Common myeloid progenitor, CD34-positive (primary cell): ENCODE measurements around the gene SMIM9. TPM values are rescaled to one million over a fixed set of nuclear protein-coding genes. Genes with fewer than 3 reads are reported as not detected.
"Not testable (repeated sequence)": the region's sequence is repeated elsewhere in the genome, so short reads cannot be mapped to it uniquely, and the experiment has no call there.

Experiments
- CTCF ChIA-PET: fragments of 350-600 bp; sonication (Branson Sonifier 250); formaldehyde crosslinking; loops from one replicate; lab custom pipeline; 2021; ENCODE audit warnings: antibody characterized with exemption; lab: Charles Lee
- POLR2A ChIA-PET: fragments of 350-600 bp; sonication (Branson Sonifier 250); formaldehyde crosslinking; loops from one replicate; lab custom pipeline; 2021; ENCODE audit warnings: antibody characterized with exemption; lab: Charles Lee
- DNase-seq, 3 donors: peaks; one replicate each; pipeline versions ENCODE4 v3.0.0 to v3.0.0-alpha.2; 2013
- H3K27ac ChIP-seq, 2 experiments: 1 replicate in 1 of 2; 2 replicates in 1 of 2; pipeline ENCODE4 v1.7.0; 2013; ENCODE audit warnings: inconsistent platforms in 2 of 2, low read length in 2 of 2, mild to moderate bottlenecking in 2 of 2, low read depth in 1 of 2, moderate library complexity in 1 of 2; ENCODE audit not compliant: severe bottlenecking in 2 of 2, insufficient read depth in 1 of 2, poor library complexity in 1 of 2
- H3K27me3 ChIP-seq, 5 experiments: replicated peaks in 2 of 5; 1 replicate in 3 of 5; 2 replicates in 2 of 5; pipeline versions ENCODE4 v1.6.1 to v1.7.0; 2013; ENCODE audit warnings: low read length in 4 of 5, mild to moderate bottlenecking in 2 of 5, moderate library complexity in 2 of 5, inconsistent platforms in 1 of 5; ENCODE audit not compliant: insufficient read depth in 5 of 5, control insufficient read depth in 4 of 5
- H3K36me3 ChIP-seq, 4 experiments: 1 replicate in 2 of 4; 2 replicates in 2 of 4; pipeline versions ENCODE4 v1.6.1 to v1.7.0; 2013; ENCODE audit warnings: low read length in 3 of 4, control low read depth in 1 of 4, mild to moderate bottlenecking in 1 of 4; ENCODE audit not compliant: control insufficient read depth in 4 of 4, insufficient read depth in 4 of 4
- H3K4me1 ChIP-seq, 4 experiments: 1 replicate in 3 of 4; 2 replicates in 1 of 4; pipeline versions ENCODE4 v1.6.1 to v1.7.1; 2013; ENCODE audit warnings: low read length in 3 of 4, mild to moderate bottlenecking in 3 of 4, control low read depth in 1 of 4, inconsistent platforms in 1 of 4, moderate library complexity in 1 of 4; ENCODE audit not compliant: control insufficient read depth in 4 of 4, insufficient read depth in 4 of 4; ENCODE audit errors: control extremely low read depth in 1 of 4
- H3K4me3 ChIP-seq, 7 experiments: 1 replicate in 4 of 7; 2 replicates in 3 of 7; pipeline versions ENCODE4 v1.5.1 to v1.7.0; 2013; ENCODE audit warnings: mild to moderate bottlenecking in 7 of 7, low read length in 6 of 7, moderate library complexity in 6 of 7, inconsistent platforms in 2 of 7, low read depth in 2 of 7, control low read depth in 1 of 7; ENCODE audit not compliant: insufficient read depth in 4 of 7, control insufficient read depth in 1 of 7; ENCODE audit errors: extremely low read depth in 1 of 7
- H3K9me3 ChIP-seq, 5 experiments: 1 replicate in 4 of 5; 2 replicates in 1 of 5; pipeline versions ENCODE4 v1.6.1 to v1.7.1; 2013; ENCODE audit warnings: low read length in 4 of 5, mild to moderate bottlenecking in 2 of 5, inconsistent platforms in 1 of 5, low read depth in 1 of 5, moderate library complexity in 1 of 5; ENCODE audit not compliant: control insufficient read depth in 4 of 5, insufficient read depth in 2 of 5; ENCODE audit errors: control extremely low read depth in 1 of 5
- WGBS: methylation state at CpG from one replicate; pipeline ENCODE4 v1.1.5; 2013; ENCODE audit not compliant: insufficient coverage; 5-methylcytosine and 5-hydroxymethylcytosine counted together
- polyA plus RNA-seq: library from polyadenylated mRNA; unstranded; fragments of 120-200 nt; gene quantifications from one replicate; pipeline ENCODE4 v1.2.1, GENCODE V29; 2013

The SMIM9 gene
- not detected for polyA plus RNA-seq

GRCh38 chrX:154834562-154834961, at the start of gene SMIM9:
Gene SMIM9, minus strand, starts transcription at chrX:154834662. Its CDS starts 3,806 bp downstream, at chrX:154830856.
- no peak for DNase-seq
- Histone ChIP-seq H3K9me3 (no peaks in the 10 kb centered on the region), H3K27ac (no peak within 1 kb of the TSS), H3K36me3 (no peaks in the 10 kb centered on the region), H3K27me3 (no peaks in the 10 kb centered on the region), H3K4me3 (no peak within 1 kb of the TSS), H3K4me1 (peaks cover 0 to 2% (median 0%) of the 10 kb centered on the region in 4 experiments)
- CTCF ChIA-PET, result interaction anchor here (0.8 to 1.5 kb wide), 3 partner anchors 84 to 88 kb away, joined by 3 read pairs; partner anchors contain the start of gene GAB3
- no CpG with 5 or more reads among the region's 3 CpGs for WGBS
- POLR2A ChIA-PET, result no interaction called here

- CTCF ChIA-PET, POLR2A ChIA-PET: not testable (repeated sequence)
- no CpG with 5 or more reads among the region's 8 CpGs for whole genome bisulfite sequencing
Observed at GRCh38 chrX:154884069-154884468, 49.6 kb upstream of the SMIM9 start.

GRCh38 chrX:154873329-154873728, 38.9 kb upstream of the SMIM9 start:
- Histone ChIP-seq H3K27me3 (no peaks in the 10 kb centered on the region), H3K9me3 (no peaks in the 10 kb centered on the region), H3K27ac (no peak overlapping the region), H3K4me1 (no peaks in the 10 kb centered on the region), H3K4me3 (no peak overlapping the region), H3K36me3 (no peaks in the 10 kb centered on the region)
- ChIA-PET POLR2A (no interaction called here), CTCF (no interaction called here)
- WGBS, result 83% methylated on average over 2 of the region's 2 CpGs
- DNase-seq, result no peak

More at GRCh38 chrX:154884069-154884468, 49.6 kb upstream of the SMIM9 start:
- not testable (repeated sequence) for DNase-seq, H3K27me3 ChIP-seq, H3K9me3 ChIP-seq, H3K27ac ChIP-seq, H3K4me3 ChIP-seq, H3K36me3 ChIP-seq, H3K4me1 ChIP-seq

GRCh38 chrX:154868522-154868921, 34.1 kb upstream of the SMIM9 start:
- H3K9me3 ChIP-seq, DNase-seq, CTCF ChIA-PET, H3K27ac ChIP-seq, H3K4me3 ChIP-seq, POLR2A ChIA-PET, H3K4me1 ChIP-seq, H3K27me3 ChIP-seq, H3K36me3 ChIP-seq: not testable (repeated sequence)

GRCh38 chrX:154855256-154855655, 20.8 kb upstream of the SMIM9 start:
- no peaks in the 10 kb centered on the region for H3K27me3 ChIP-seq
- POLR2A ChIA-PET, result no interaction called here
- CTCF ChIA-PET, result no interaction called here

GRCh38 chrX:154850957-154851611, 16.6 kb upstream of the SMIM9 start:
- no peak for DNase-seq
- no CpG with 5 or more reads among the region's 1 CpG for WGBS
- ChIA-PET POLR2A (no interaction called here), CTCF (no interaction called here)
- H3K36me3 ChIP-seq, result no peaks in the 10 kb centered on the region
- H3K27ac ChIP-seq, result no peak overlapping the region
- peaks cover 0 to 3% (median 0%) of the 10 kb centered on the region in 5 experiments for H3K9me3 ChIP-seq
- H3K4me1 ChIP-seq, result no peaks in the 10 kb centered on the region
- no peaks in the 10 kb centered on the region for H3K27me3 ChIP-seq
- no peak overlapping the region for H3K4me3 ChIP-seq

More at GRCh38 chrX:154855256-154855655, 20.8 kb upstream of the SMIM9 start:
- H3K36me3 ChIP-seq, result no peaks in the 10 kb centered on the region
- no peak for DNase-seq
- no peak overlapping the region for H3K4me3 ChIP-seq
- no peaks in the 10 kb centered on the region for H3K9me3 ChIP-seq
- H3K4me1 ChIP-seq, result no peaks in the 10 kb centered on the region
- no peak overlapping the region for H3K27ac ChIP-seq

GRCh38 chrX:154840856-154841255, 6.4 kb upstream of the SMIM9 start:
- WGBS, result no CpG with 5 or more reads among the region's 2 CpGs
- H3K4me1 ChIP-seq, result peaks cover 0 to 2% (median 0%) of the 10 kb centered on the region in 4 experiments
- ChIA-PET POLR2A (no interaction called here), CTCF (interaction anchor here (0.8 to 1.2 kb wide), 3 partner anchors 33 to 92 kb away, joined by 3 read pairs; partner anchors contain the start of gene GAB3)
- no peaks in the 10 kb centered on the region for H3K27me3 ChIP-seq
- H3K4me3 ChIP-seq, result no peak overlapping the region
- DNase-seq, result peak; percentile 55 to 80 (median 77)
- H3K36me3 ChIP-seq, result no peaks in the 10 kb centered on the region
- no peak overlapping the region for H3K27ac ChIP-seq
- peaks cover 0 to 2% (median 0%) of the 10 kb centered on the region in 5 experiments for H3K9me3 ChIP-seq
